ENCODE measurements around the gene TFCP2L1.

The TFCP2L1 gene

DNA sequence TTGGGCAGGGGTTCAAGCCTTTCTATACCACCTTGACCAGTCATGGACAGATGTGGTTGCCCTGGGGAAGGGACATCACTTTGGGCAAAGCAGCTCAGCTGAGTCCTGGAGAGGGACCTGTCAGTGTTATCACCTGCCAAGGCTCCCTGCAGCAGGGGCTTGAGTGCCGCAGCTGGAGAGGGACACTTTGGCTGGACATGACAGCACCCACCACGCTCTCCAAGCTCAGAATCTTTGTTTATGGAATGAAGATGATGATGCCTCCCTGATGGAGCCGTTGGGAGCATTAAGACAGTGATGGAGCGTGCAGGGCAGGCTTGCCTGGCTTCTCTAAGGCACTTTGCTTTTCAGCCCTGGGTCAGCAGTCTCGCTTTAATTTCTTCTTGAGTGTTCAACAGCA is 4.3 kb upstream of the TFCP2L1 start:
- Histone ChIP-seq H3K9ac (ENCODE audit: low read length) (no peak overlapping the region), H2AFZ (ENCODE audit: low read depth, low read length, severe bottlenecking) (no peak overlapping the region), H3K27ac (ENCODE audit: low read depth, low read length) (no peak overlapping the region), H3K9me3 (ENCODE audit: insufficient read depth, low read length) (no peaks in the 10 kb centered on the region), H4K20me1 (ENCODE audit: low read depth, low read length) (no peaks in the 10 kb centered on the region), H3F3A (ENCODE audit: insufficient read depth) (no peaks in the 10 kb centered on the region), H3K79me2 (ENCODE audit: insufficient read depth, low read length) (no peaks in the 10 kb centered on the region), H3K27me3 (ENCODE audit: low read length) (no peaks in the 10 kb centered on the region), H3K4me3 (ENCODE audit: insufficient read depth, low read length, poor library complexity, severe bottlenecking) (no peak overlapping the region), H3K9me2 (replicated peaks; ENCODE audit: insufficient read depth, low read length) (no peaks in the 10 kb centered on the region), H3K4me2 (ENCODE audit: low read depth, low read length, poor library complexity, severe bottlenecking) (no peak overlapping the region), H3K36me3 (ENCODE audit: low read length) (no peaks in the 10 kb centered on the region)
- TF ChIP-seq CTCF (IDR thresholded peaks at IDR 0.05; ENCODE audit: insufficient read depth, low read length, poor library complexity, severe bottlenecking) (no peak), EZH2phosphoT487 (conservative IDR thresholded peaks at IDR 0.05; ENCODE audit: low read length) (no peak)

- Histone ChIP-seq H4K20me1 (ENCODE audit: low read depth, low read length) (no peaks in the 10 kb centered on the region), H3K9ac (ENCODE audit: low read length) (no peak overlapping the region), H3K4me2 (ENCODE audit: low read depth, low read length, poor library complexity, severe bottlenecking) (no peak overlapping the region), H3K27ac (ENCODE audit: low read depth, low read length) (no peak overlapping the region), H3K4me3 (ENCODE audit: insufficient read depth, low read length, poor library complexity, severe bottlenecking) (no peak overlapping the region), H3K27me3 (ENCODE audit: low read length) (no peaks in the 10 kb centered on the region), H2AFZ (ENCODE audit: low read depth, low read length, severe bottlenecking) (no peak overlapping the region), H3F3A (ENCODE audit: insufficient read depth) (no peaks in the 10 kb centered on the region), H3K79me2 (ENCODE audit: insufficient read depth, low read length) (no peaks in the 10 kb centered on the region), H3K9me3 (ENCODE audit: insufficient read depth, low read length) (no peaks in the 10 kb centered on the region), H3K9me2 (replicated peaks; ENCODE audit: insufficient read depth, low read length) (no peaks in the 10 kb centered on the region), H3K36me3 (ENCODE audit: low read length) (no peaks in the 10 kb centered on the region)
- TF ChIP-seq EZH2phosphoT487 (conservative IDR thresholded peaks at IDR 0.05; ENCODE audit: low read length), result no peak
- TF ChIP-seq CTCF (IDR thresholded peaks at IDR 0.05; ENCODE audit: insufficient read depth, low read length, poor library complexity, severe bottlenecking), result no peak
Measured at GRCh38 chr2:121288454-121289231, 3.6 kb upstream of the TFCP2L1 start.

- Histone ChIP-seq H3K4me2 (ENCODE audit: low read depth, low read length, poor library complexity, severe bottlenecking) (no peak overlapping the region), H3K27ac (ENCODE audit: low read depth, low read length) (no peak overlapping the region), H3K9me3 (ENCODE audit: insufficient read depth, low read length) (no peaks in the 10 kb centered on the region), H3K27me3 (ENCODE audit: low read length) (no peaks in the 10 kb centered on the region), H3K9me2 (replicated peaks; ENCODE audit: insufficient read depth, low read length) (no peaks in the 10 kb centered on the region), H3K9ac (ENCODE audit: low read length) (no peak overlapping the region), H3K36me3 (ENCODE audit: low read length) (no peaks in the 10 kb centered on the region), H3K4me3 (ENCODE audit: insufficient read depth, low read length, poor library complexity, severe bottlenecking) (no peak overlapping the region), H3F3A (ENCODE audit: insufficient read depth) (no peaks in the 10 kb centered on the region), H4K20me1 (ENCODE audit: low read depth, low read length) (no peaks in the 10 kb centered on the region), H3K79me2 (ENCODE audit: insufficient read depth, low read length) (no peaks in the 10 kb centered on the region), H2AFZ (ENCODE audit: low read depth, low read length, severe bottlenecking) (no peak overlapping the region)
- TF ChIP-seq EZH2phosphoT487 (conservative IDR thresholded peaks at IDR 0.05; ENCODE audit: low read length) (no peak), CTCF (IDR thresholded peaks at IDR 0.05; ENCODE audit: insufficient read depth, low read length, poor library complexity, severe bottlenecking) (no peak)
Measured at GRCh38 chr2:121287956-121288355, 3.0 kb upstream of the TFCP2L1 start.
